ENCODE results near the gene MBLAC2.

The MBLAC2 gene

GRCh38 chr5:90475436-90475980 is 937 bp upstream of the MBLAC2 start:
- Histone ChIP-seq H3K27me3 (ENCODE audit: insufficient read depth, poor library complexity, severe bottlenecking) (no peaks in the 10 kb centered on the region), H3K27ac (replicated peaks) (no peak overlapping the region), H3K4me3 (replicated peaks; ENCODE audit: insufficient read depth, low read length) (peak overlapping the region; percentile 70; the same call in 1 of the 2 replicates)
- DNase-seq (ENCODE audit: low read depth in 1 of 2, low spot score in 1 of 2), result no peak
- TF ChIP-seq SPI1 (IDR thresholded peaks at IDR 0.05; ENCODE audit: borderline replicate concordance, low read depth) (no peak), REST (IDR thresholded peaks at IDR 0.05; ENCODE audit: insufficient replicate concordance, low read depth) (no peak), POLR2AphosphoS5 (IDR thresholded peaks at IDR 0.05; ENCODE audit: low read depth) (no peak), CTCF (IDR thresholded peaks at IDR 0.05; ENCODE audit: insufficient read depth, low read length) (no peak), GABPA (IDR thresholded peaks at IDR 0.05; ENCODE audit: low read depth) (no peak)

GRCh38 chr5:90473396-90474234 is 956 bp downstream of the MBLAC2 start:
- Histone ChIP-seq H3K27me3 (ENCODE audit: insufficient read depth, poor library complexity, severe bottlenecking) (no peaks in the 10 kb centered on the region), H3K27ac (replicated peaks) (peak overlapping the region; percentile 89), H3K4me3 (replicated peaks; ENCODE audit: insufficient read depth, low read length) (peak overlapping the region; percentile 70)
- no peak for TF ChIP-seq REST (IDR thresholded peaks at IDR 0.05; ENCODE audit: insufficient replicate concordance, low read depth)
- TF ChIP-seq CTCF (IDR thresholded peaks at IDR 0.05; ENCODE audit: insufficient read depth, low read length), result no peak
- no peak for TF ChIP-seq POLR2AphosphoS5 (IDR thresholded peaks at IDR 0.05; ENCODE audit: low read depth)
- DNase-seq (ENCODE audit: low read depth in 1 of 2, low spot score in 1 of 2), result peak in 1 of 2 experiments; percentile 4

- H3K4me3 ChIP-seq (replicated peaks; ENCODE audit: insufficient read depth, low read length), result peak overlapping the region; percentile 70
- peak overlapping the region; percentile 89 for H3K27ac ChIP-seq (replicated peaks)
- TF ChIP-seq POLR2AphosphoS5 (IDR thresholded peaks at IDR 0.05; ENCODE audit: low read depth) (no peak), SPI1 (IDR thresholded peaks at IDR 0.05; ENCODE audit: borderline replicate concordance, low read depth) (no peak), REST (IDR thresholded peaks at IDR 0.05; ENCODE audit: insufficient replicate concordance, low read depth) (no peak), GABPA (IDR thresholded peaks at IDR 0.05; ENCODE audit: low read depth) (no peak), CTCF (IDR thresholded peaks at IDR 0.05; ENCODE audit: insufficient read depth, low read length) (no peak)
- DNase-seq (ENCODE audit: low read depth in 1 of 2, low spot score in 1 of 2), result no peak
- no peaks in the 10 kb centered on the region for H3K27me3 ChIP-seq (ENCODE audit: insufficient read depth, poor library complexity, severe bottlenecking)
Measured at GRCh38 chr5:90472783-90473395, 1.7 kb downstream of the MBLAC2 start.
